Inferior parietal cortex (tissue), 1 donor: ENCODE measurements around the gene NCAM2.
"Not testable (repeated sequence)": the region's sequence is repeated elsewhere in the genome, so short reads cannot be mapped to it uniquely, and the experiment has no call there.

Experiments
- DNase-seq: peaks from one replicate; pipeline ENCODE4 v3.0.0-alpha.2; 2016; ENCODE audit errors: extremely low spot score

NCAM2 gene

DNA sequence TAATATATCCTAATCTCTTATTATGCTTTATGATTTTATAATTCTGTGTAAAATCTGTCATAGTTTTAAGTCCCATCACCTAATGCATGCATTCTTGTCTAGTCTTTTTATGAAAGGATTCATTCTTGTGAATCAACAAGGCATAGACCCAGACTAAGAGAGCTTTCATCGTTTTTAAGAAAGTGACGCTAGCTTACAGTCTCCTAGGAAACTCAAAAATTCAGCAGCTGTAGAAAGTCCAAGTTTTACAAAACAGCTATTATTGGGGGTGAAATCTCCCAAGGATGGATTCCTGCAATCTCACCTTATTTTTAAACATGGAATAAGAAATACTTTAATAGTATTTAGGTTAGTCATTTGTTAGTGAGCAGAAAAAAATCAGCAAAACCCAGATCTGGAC lies 104.7 kb downstream of the NCAM2 start:
- no peak for DNase-seq

- DNase-seq: no peak
Measured at GRCh38 chr21:21103692-21104091, 105.5 kb downstream of the NCAM2 start.

DNA sequence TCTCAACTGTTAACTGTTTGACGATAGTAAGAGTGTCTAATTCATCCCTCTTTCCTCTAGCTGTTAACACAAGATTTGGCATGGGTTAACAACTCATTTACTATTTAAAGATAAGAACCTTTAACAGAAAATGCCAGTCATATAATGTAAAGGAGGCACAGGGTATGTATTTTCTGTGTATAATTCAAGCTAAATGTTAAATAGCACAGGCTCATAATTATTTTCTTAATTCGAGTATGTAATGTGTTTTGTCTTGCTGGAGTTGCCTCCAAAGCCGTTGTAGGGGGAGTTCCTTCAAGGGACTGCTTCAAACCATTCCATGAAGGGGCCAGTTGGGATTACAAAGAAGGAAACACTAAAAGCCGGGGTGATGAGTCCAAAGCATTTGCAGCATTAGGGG lies 111.5 kb downstream of the NCAM2 start:
- no peak for DNase-seq

DNA sequence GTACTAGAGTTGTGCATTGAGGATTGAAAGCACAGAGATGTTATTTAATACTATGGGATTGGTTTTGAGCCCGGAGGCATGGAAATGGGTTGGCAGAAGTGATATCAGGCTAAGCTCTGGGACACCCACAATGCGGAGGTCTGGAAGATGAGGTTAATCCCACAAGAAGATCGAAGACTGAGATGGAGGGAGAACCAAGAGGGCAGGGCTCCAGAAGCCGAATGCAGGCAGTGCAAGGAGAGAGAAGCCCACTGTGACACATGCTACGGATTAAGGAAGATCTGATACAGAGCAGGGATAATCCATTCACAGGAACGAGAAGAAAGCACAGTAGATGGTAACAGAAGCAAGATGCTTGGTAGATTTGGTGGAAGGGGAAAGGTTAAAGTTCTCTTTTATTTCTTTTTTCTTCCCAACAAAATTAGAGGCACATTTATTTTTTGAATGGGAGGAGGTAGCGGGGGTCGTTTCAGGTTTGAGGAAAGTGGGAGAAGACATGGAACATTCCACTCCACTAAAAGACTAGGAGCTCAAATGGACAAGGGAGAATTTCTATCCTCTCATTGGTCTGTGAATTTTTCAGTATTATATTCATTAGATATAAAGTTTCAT lies 113.2 kb downstream of the NCAM2 start:
- DNase-seq: no peak

DNA sequence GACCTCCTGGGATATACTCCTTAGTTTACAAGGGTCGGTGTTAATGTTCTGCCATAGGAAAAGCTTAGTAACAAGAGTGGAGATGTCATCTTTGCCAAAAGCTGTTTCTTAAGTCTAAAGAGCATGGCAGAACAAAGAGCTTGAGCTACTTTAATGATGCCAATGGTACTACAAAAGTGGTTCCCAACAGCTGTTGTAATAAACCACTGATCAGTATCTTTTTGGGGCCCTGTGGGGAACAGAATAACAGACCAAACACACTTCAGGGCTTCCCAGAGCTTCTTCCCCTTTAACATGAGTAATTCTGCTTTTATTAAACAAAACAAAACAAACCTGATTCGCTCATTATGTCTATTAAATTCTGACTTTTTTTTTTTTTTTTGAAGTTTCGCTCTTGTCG lies 116.3 kb downstream of the NCAM2 start:
- DNase-seq: no peak

DNA sequence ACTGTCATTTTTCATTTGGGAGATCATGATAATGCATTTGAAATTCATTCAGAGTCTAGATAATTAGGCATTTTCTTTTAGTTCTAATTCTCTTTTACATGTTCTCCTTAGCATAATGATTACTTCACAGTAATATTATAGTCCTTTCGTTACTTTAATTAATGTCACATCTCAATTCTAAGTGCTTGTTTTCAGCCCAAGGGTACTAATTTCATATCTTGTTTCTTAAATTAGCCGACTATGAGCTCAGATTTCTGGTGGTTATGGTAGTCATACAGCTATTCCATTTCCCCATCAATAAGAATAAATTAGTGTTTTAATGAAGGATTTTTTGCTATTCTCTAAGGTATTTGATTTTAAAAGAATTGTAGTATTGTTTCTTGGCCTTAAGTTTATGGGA lies 120.9 kb downstream of the NCAM2 start:
- no peak for DNase-seq

DNA sequence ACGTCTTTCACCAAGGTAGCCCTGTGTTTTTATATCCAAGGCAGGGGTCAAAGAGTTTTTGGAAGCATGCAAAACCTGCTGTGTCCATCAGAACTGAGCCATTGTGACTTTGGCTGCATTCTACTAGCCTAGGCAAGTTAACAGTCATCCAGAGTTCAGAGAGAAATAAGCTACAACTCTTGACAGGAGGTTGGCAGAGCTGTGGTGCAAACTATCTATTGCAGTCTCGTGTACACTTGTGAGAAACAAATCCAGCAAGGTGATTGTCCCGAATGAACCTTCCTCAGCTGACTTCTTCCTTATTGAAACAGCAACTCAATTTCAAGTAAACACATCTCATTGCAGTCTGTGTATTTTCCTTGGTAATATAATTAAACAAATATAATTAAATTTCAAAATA lies 124.5 kb downstream of the NCAM2 start:
- DNase-seq: no peak

GRCh38 chr21:21132390-21132789 lies 134.2 kb downstream of the NCAM2 start:
- no peak for DNase-seq

- DNase-seq: no peak
Measured at GRCh38 chr21:21137986-21138385, 139.8 kb downstream of the NCAM2 start.

GRCh38 chr21:21146587-21147373 lies 148.6 kb downstream of the NCAM2 start:
- peak; percentile 23 for DNase-seq

- DNase-seq: no peak
Measured at GRCh38 chr21:21147374-21147745, 149.2 kb downstream of the NCAM2 start.

DNA sequence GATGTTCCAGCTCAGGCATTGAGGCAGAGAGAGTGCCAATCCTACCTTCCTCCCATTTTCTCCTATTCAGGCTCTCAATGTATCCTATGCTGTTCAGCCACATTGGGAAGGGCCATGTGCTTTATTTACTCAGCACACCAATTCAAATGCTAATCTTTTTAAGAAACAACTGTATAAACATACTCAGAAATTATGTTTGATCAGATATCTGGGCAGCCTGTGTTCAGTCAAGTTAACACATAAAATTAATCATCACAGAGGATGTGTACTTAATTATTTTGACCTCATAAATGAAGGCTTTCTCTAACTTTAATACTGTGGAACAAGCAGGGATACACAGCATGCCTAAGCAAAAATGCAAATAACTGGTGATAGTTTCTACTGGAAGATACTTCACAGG lies 149.8 kb downstream of the NCAM2 start:
- DNase-seq: no peak

GRCh38 chr21:21148514-21148913 lies 150.3 kb downstream of the NCAM2 start:
- no peak for DNase-seq

DNA sequence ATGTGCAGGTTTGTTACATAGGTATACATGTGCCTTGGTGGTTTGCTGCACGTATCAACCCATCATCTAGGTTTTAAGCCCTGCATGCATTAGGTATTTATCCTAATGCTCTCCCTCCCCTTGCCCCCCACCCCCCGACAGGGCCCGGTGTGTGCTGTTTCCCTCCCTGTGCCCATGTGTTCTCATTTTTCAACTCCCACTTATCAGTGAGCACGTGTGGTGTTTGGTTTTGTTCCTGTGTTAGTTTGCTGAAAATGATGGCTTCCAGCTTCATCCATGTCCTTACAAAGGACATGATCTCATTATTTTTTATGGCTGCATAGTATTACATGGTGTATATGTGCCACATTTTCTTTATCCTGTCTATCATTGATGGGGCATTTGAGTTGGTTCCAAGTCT lies 151.2 kb downstream of the NCAM2 start:
- DNase-seq: not testable (repeated sequence)

- no peak for DNase-seq
Measured at GRCh38 chr21:21151231-21151630, 153.0 kb downstream of the NCAM2 start.

DNA sequence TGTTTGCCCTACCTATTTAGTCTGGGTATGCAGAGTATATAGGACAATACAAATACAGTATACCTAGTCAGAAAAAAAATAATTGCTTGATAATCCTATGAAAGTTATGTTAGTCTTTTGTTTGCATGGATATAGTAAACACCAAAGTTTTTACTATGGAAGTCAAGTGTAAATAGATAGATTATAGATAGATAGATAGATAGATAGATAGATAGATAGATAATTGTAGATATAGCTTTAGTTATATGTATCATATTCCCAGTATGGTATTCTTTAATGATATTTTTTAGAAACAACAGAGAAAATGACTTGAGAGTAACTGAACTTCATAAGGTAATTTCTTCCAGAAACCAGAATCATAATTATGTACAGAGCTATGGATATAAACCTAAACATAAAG lies 158.2 kb downstream of the NCAM2 start:
- DNase-seq: no peak

GRCh38 chr21:21156957-21157356 lies 158.7 kb downstream of the NCAM2 start:
- no peak for DNase-seq

DNA sequence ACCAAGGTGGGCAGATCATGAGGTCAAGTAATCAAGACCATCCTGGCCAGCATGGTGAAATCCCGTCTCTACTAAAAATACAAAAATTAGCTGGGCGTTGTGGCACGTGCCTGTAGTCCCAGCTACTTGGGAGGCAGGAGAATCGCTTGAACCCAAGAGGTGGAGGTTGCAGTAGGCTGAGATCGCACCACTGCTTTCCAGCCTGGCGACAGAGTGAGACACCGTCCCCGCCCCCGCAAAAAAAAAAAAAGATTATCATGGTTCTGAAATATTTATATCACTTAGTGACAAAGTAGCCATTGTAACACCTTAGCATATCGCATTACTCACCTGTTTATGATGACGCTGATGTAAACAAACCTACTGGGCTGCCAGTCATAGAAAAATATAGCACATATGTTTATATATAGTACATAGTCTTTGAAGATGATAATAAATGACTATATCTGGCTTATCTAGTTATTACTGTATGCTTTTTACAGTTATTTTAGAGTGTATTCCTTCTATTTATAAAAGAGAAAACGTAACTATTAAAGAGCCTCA lies 160.2 kb downstream of the NCAM2 start:
- no peak for DNase-seq

DNA sequence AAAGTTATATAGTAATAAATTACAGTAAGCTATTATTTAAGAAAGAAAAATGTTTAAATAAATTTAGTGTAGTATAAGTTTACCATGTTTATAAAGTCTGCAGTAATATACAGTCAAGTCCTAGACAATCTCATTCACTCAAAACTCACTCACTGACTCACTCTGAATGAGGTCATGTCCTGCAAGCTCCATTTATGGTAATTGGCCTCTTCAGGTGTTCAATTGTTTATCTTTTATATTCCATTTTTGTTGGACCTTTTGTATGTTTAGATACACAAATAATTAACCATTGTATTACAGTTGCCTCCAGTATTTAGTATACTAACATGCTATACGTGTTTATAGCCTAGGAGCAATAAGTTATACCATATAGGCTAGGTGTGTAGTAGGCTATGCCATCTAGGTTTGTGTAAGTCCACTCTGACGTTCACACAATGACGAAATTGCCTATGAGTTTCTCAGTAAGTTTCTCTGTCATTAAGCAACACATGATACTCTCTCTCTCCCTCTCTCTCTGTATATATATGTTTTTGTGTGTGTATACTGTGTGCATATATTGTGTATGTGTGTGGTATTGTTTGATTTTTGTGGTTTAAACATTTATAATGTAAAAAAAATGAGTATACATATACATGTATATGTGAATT lies 161.2 kb downstream of the NCAM2 start:
- DNase-seq: no peak

GRCh38 chr21:21162786-21163185 lies 164.6 kb downstream of the NCAM2 start:
- no peak for DNase-seq

GRCh38 chr21:21163904-21164303 lies 165.7 kb downstream of the NCAM2 start:
- DNase-seq: peak; percentile 72

DNA sequence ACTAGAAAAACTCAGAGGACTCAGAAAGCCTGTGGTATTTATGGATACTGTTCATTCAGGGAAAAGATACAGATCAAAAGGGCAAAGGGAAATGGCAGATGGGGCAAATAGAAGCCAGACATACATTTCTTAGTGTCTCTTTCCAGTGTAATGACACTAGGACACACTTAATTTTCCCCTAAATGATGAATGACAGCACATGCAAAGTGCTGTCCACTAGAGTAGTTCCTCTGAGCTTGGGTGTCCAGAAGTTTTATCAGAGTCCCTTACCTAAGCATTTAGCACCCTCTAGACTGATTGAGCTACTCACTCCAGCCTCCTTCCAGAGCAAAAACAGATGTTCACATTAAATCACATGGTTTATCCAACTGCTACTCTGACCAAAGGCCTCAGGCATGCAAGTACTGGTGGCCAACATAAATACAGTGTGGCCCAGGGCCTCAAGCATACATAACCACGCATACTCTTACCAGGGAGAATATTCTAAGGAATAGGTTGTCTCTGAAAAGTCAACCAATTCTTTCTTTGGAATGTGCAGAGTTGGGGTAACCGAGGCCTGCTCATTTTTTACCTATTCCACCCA lies 166.9 kb downstream of the NCAM2 start:
- no peak for DNase-seq

- DNase-seq: no peak
Measured at GRCh38 chr21:21174676-21175075, 176.5 kb downstream of the NCAM2 start.
